SU-DHL-6 (cell line): ENCODE measurements around the gene MAP3K19.

Source experiments
- H2AFZ ChIP-seq: fragments of 200-600 bp; sonication (generic); 2 replicates; pipeline ENCODE4 v1.6.1; 2014; ENCODE audit warnings: low read depth, mild to moderate bottlenecking, moderate library complexity, mixed read lengths, antibody characterized with exemption, low read length; ENCODE audit not compliant: severe bottlenecking
- H3F3A ChIP-seq: fragments of 200-600 bp; shearing (Covaris generic); 2 replicates; pipeline ENCODE4 v1.6.0; 2016; ENCODE audit warnings: antibody characterized with exemption, mild to moderate bottlenecking; ENCODE audit not compliant: insufficient read depth
- H3K27ac ChIP-seq: fragments of 200-600 bp; sonication (generic); 2 replicates; pipeline ENCODE4 v1.5.1; 2016; ENCODE audit warnings: low read depth, mild to moderate bottlenecking, low read length, moderate library complexity, mixed read lengths
- H3K27me3 ChIP-seq: fragments of 200-600 bp; sonication (generic), shearing (Covaris generic); 2 replicates; pipeline ENCODE4 v1.6.0; 2014; ENCODE audit warnings: mild to moderate bottlenecking, low read length
- H3K36me3 ChIP-seq: fragments of 200-600 bp; sonication (generic); 2 replicates; pipeline ENCODE4 v1.6.1; 2014; ENCODE audit warnings: mild to moderate bottlenecking, low read length, mixed read lengths
- H3K4me2 ChIP-seq: fragments of 300-600, 200-600 bp; shearing (Covaris generic), sonication (generic); 2 replicates; pipeline ENCODE4 v1.6.0; 2014; ENCODE audit warnings: low read length, low read depth, mild to moderate bottlenecking; ENCODE audit not compliant: poor library complexity, severe bottlenecking
- H3K4me3 ChIP-seq: fragments of 200-600 bp; sonication (generic); 2 replicates; pipeline ENCODE4 v1.5.1; 2014; ENCODE audit warnings: antibody characterized with exemption, low read length, mild to moderate bottlenecking, mixed read lengths; ENCODE audit not compliant: insufficient read depth, poor library complexity, severe bottlenecking
- H3K79me2 ChIP-seq: fragments of 200-600 bp; sonication (generic); 2 replicates; pipeline ENCODE4 v1.6.1; 2014; ENCODE audit warnings: mild to moderate bottlenecking, low read length, moderate library complexity; ENCODE audit not compliant: insufficient read depth
- H3K9ac ChIP-seq: fragments of 200-600 bp; sonication (generic); 2 replicates; pipeline ENCODE4 v1.7.0; 2014; ENCODE audit warnings: mild to moderate bottlenecking, low read length
- H3K9me2 ChIP-seq: fragments of 200-600 bp; sonication (generic); replicated peaks from 2 replicates; pipeline ENCODE4 v1.6.1; 2014; ENCODE audit warnings: low read length; ENCODE audit not compliant: insufficient read depth
- H3K9me3 ChIP-seq: fragments of 200-600 bp; sonication (generic); 2 replicates; pipeline ENCODE4 v1.6.1; 2014; ENCODE audit warnings: low read length, mixed read lengths; ENCODE audit not compliant: insufficient read depth
- H4K20me1 ChIP-seq: fragments of 200-600 bp; sonication (generic); 2 replicates; pipeline ENCODE4 v1.6.1; 2014; ENCODE audit warnings: low read depth, mild to moderate bottlenecking, antibody characterized with exemption, low read length, moderate library complexity, mixed read lengths
- CTCF ChIP-seq: fragments of 200-600 bp; sonication (generic); IDR thresholded peaks from one replicate; pipeline ENCODE4 v1.5.1; 2017; ENCODE audit warnings: antibody characterized with exemption, mild to moderate bottlenecking, low read length, moderate library complexity; ENCODE audit not compliant: insufficient read depth, poor library complexity, severe bottlenecking
- EZH2phosphoT487 ChIP-seq: fragments of 200-600 bp; sonication (generic), shearing (Covaris generic); conservative IDR thresholded peaks from 2 replicates; pipeline ENCODE4 v1.6.1; 2018; ENCODE audit warnings: mild to moderate bottlenecking, antibody characterized with exemption, low read length, moderate library complexity, mixed read lengths

The MAP3K19 gene

GRCh38 chr2:135094508-135094907 is 47.3 kb upstream of the MAP3K19 start:
- H3K36me3 ChIP-seq: peaks cover 24% of the 10 kb centered on the region; the same call in 1 of the 2 replicates
- no peak overlapping the region for H3K4me3 ChIP-seq
- TF ChIP-seq CTCF (no peak), EZH2phosphoT487 (no peak)

GRCh38 chr2:135093670-135094330 is 46.6 kb upstream of the MAP3K19 start:
- peaks cover 24% of the 10 kb centered on the region; the same call in 1 of the 2 replicates for H3K36me3 ChIP-seq
- no peak overlapping the region for H2AFZ ChIP-seq

More at GRCh38 chr2:135094508-135094907, 47.3 kb upstream of the MAP3K19 start:
- H3K9ac ChIP-seq: no peak overlapping the region
- no peaks in the 10 kb centered on the region for H3K9me2 ChIP-seq
- 0 out of 2 replicates have a peak, but pooled peaks cover 4% of the 10 kb centered on the region for H4K20me1 ChIP-seq
- H3K9me3 ChIP-seq: no peaks in the 10 kb centered on the region
- no peak overlapping the region for H3K4me2 ChIP-seq
- no peak overlapping the region for H2AFZ ChIP-seq
- no peaks in the 10 kb centered on the region for H3F3A ChIP-seq
- H3K27me3 ChIP-seq: no peaks in the 10 kb centered on the region
- H3K79me2 ChIP-seq: peaks cover 8% of the 10 kb centered on the region
- H3K27ac ChIP-seq: no peak overlapping the region

GRCh38 chr2:135093193-135093592 is 45.9 kb upstream of the MAP3K19 start:
- 0 out of 2 replicates have a peak, but pooled peaks cover 4% of the 10 kb centered on the region for H4K20me1 ChIP-seq
- H3K27ac ChIP-seq: no peak overlapping the region
- no peak overlapping the region for H3K9ac ChIP-seq
- no peaks in the 10 kb centered on the region for H3K9me3 ChIP-seq
- no peak overlapping the region for H3K4me3 ChIP-seq
- H3F3A ChIP-seq: no peaks in the 10 kb centered on the region
- H3K4me2 ChIP-seq: no peak overlapping the region
- H3K36me3 ChIP-seq: peaks cover 24% of the 10 kb centered on the region; the same call in 1 of the 2 replicates
- TF ChIP-seq CTCF (no peak), EZH2phosphoT487 (no peak)
- H3K9me2 ChIP-seq: no peaks in the 10 kb centered on the region
- peaks cover 15% of the 10 kb centered on the region for H3K79me2 ChIP-seq
- no peaks in the 10 kb centered on the region for H3K27me3 ChIP-seq
- no peak overlapping the region for H2AFZ ChIP-seq

More at GRCh38 chr2:135093670-135094330, 46.6 kb upstream of the MAP3K19 start:
- Histone ChIP-seq H3K27ac (no peak overlapping the region), H4K20me1 (0 out of 2 replicates have a peak, but pooled peaks cover 4% of the 10 kb centered on the region), H3K4me2 (no peak overlapping the region), H3K9me3 (no peaks in the 10 kb centered on the region), H3K9me2 (no peaks in the 10 kb centered on the region), H3K79me2 (peaks cover 12% of the 10 kb centered on the region), H3K27me3 (no peaks in the 10 kb centered on the region), H3K9ac (no peak overlapping the region), H3F3A (no peaks in the 10 kb centered on the region), H3K4me3 (no peak overlapping the region)
- TF ChIP-seq CTCF (no peak), EZH2phosphoT487 (no peak)
